Activated gamma-delta T cell (primary cell): ENCODE measurements around the gene CHAT.

Experiments
- DNase-seq: peaks from one replicate; lab custom pipeline; 2025; lab: John Stamatoyannopoulos, UW

The CHAT gene

DNA sequence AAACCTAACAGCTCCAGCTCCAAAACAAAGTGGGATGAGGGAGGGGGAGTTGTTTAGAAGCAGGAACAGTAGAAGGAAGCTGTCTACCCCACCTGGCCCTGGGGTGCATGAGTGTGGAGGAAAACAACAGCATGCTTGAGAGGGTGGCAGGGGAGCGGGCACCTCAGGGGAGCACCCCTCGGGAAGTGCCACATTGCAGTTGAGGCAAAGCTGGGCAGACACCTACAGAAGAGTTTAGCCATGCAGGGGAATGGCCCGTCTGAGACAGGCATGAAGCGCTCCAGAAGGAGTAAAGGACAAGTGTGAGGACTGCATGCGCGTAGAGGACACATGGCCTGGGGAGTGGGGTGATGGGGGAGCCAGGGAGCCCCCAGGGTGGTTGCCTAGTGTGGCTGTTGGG lies 18.1 kb downstream of the CHAT start:
- no peak for DNase-seq

DNA sequence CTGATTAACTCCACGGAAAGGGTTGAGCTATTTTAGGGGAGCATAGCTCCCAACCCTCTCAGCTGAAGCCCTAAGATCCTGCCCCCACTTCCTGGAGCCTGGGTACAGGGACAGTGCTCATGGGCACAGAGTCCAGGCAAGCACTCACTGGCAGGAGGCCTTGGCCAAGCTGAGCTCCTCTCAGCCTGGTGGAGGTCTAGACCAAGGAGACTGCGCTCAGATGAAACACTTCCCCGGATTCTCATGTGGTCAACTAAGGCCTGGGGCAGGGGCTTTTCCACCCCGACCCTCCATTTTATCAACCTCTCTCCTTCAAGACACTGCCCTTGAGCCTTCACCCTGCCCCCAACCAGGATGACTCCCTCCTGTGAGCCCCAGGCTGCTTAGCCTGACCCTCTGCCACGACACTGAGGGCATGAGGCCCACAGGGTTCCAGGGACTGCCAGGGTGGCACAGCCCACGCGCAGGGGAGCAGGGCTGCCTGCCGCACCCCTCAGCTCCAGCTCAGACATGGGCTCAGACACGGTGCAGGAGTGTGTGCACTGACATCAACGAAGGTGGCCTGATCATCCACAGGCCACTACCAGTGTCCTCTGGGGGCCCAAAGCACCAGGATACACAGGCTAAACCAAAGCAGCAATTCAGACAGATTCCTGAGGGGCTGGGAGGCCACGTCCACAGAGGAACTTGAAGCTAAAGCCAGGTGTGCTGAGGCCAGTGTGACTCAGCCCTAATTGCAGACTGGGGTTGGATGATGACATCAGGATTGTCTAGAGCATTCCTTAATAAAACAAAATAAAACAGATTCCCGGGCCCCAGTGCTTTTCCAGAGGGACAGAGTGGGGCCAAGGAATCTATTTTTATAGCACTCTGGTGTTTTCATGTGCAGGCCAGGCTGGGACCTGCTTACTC lies 18.8 kb downstream of the CHAT start:
- DNase-seq: no peak

DNA sequence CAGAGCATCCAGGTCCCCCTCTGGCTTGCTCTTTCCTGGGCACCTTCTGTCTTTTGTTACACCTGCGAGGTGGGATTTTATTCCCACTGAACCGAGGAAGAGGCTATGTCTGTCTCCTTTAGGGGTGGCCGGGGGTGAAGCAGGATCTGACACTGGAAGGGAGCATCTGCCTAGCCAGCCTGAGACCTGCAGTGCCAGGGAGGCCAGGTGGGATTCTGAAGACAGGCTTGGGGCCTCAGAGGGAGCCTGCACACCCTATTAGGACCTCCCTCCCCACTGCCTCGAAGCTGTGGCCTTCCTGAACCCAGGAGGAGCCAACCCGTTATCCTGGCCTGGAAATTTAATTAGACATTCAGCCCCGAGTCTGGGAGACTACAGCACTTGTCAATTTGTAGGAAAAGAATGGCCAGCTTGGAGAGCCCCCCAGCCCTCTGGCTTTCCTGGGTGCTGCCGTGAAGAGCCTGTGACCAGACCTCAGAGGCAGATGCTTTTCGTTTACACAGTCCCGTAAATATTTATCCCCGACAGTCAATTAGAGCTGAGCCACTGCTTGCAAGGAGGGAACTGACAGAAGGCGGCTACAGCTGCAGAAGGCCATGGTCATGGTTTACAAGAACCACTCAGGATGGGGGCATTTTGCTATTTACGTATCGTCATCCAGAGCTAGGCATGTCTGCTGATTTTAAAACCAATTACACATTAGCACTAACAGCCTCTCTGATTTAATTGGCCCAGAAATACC lies 19.7 kb downstream of the CHAT start:
- DNase-seq: no peak

DNA sequence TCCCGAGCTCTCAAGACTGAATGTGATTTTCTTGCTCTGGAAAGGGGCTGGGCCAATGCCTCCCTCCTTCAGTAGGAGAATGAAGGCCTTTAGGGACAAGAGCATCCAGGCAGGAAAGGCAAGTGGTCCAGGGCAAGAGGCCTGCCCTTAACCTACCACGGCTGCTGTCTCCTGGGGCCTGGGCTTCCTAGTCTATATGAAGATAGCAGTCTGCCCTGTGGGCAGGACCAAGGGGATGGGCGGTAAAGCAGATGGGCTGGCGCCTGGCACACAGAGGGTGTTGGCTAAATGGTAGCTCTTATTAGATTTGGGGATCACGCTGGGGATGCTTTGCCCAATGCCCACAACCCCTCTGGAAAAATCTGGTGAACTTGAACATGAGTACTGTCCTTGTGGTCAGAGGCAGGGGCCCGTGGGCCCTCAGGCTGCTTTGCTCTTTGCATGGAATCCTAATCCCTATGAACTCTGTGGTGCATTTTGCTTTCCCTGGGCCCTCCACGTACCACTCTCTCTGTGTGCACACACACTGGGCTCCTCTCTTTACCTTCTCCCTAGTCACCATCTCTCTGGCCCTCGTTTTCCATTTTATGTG lies 20.3 kb downstream of the CHAT start:
- no peak for DNase-seq

DNA sequence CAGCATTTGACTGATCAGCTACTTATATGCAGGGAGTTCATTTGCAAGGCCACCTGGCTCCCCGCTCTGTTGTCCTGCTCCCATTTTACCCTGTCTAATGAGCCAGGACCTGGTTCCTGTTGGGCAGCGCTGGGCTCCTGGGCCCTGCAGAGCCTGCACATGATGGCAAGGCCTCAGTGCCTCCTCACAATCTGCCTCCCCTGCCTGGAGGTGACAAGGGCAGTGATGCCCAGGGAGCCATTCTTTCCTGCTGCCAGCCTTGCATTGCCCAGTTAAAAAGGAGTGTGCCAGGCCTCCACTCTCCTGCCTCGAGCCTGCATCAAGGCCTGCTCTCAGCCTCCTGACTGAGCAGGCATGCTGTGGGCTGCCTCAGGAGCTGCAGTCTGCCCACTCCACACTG lies 28.5 kb downstream of the CHAT start:
- no peak for DNase-seq

DNA sequence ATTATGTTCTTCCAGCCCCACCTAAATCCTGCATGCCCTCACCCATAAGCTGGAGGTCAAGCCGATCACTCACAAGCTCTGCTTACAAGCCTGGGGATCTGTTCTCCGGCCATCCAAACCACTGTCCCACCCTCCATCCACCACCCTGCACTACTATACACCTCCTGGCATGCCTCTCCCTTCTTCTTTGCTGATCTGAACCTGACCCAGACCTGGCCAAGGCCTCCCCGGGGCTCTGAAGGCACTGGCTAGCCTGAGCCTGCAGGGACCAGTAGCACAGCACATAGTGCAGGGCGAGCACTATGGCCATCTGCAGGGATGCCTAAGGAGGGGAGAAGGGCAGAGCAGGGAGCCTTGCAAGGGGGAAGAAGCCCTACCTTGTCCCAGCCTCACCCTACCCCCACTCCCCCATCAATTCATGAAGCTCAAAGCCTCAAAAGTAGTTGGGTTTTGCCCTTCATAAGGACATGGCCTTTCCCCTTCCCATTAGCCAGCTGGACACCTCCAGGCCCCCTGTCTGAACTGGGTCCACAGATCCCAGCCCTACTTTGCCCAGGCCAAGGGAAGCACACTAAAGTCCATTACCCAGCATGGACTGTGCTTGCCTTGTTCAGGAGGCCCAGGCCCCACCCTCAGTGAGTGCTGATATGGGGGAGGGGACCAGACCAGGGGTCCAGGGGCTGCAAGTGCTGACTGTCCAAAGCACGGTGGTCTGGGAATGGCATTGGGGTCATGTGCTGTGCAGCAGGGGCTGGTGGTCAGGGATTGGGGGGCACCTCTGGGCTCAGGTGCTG lies 29.6 kb downstream of the CHAT start:
- no peak for DNase-seq

DNA sequence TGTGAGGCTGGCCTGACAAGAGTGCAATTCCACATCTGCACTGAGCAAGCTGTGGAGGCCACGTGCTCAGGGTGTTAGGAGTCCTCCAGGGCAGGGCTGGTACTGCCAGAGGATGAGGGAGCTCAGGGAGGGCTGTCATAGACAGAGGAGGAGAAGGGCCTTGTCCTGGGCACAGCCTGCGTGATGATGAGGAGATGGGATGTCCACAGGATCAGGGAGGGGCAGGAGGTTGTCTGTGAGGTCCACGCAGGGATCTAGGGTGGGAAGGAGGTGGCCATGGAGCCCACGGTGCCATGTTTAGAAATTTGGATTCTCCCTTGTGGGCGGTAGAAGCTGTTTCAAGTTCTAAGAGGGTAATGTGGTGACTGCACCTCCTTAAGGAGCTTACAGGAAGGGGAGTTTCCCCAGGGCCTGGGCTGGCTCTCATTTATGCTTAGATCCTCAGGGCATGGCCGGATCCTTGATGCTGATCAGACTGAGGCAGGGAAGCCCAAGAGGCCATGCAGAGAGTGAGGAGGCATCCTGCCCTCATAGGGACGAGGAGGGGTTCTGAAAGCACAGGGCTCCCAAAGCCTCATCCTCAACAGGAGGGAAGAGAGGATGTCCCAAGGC lies 30.3 kb downstream of the CHAT start:
- DNase-seq: no peak

DNA sequence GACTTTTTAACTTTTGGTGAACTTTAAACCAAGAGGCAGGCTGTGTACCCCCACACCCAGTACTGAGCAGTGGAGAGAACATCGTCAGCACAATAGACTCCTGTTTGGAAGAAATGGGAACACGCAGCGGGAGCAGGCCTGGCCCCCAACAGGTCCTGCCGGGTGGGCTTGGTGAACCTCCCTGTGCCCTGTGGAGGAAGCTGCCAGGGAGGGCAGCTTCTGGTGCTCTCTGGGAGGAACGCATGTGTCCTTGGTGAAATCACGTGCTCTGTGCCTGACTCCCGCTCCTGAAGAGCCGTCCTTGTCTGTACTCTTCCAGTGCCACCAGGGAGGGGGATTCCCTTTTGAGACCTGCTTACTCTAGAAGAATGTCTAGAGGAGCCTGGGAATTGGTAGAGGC lies 31.6 kb downstream of the CHAT start:
- no peak for DNase-seq

DNA sequence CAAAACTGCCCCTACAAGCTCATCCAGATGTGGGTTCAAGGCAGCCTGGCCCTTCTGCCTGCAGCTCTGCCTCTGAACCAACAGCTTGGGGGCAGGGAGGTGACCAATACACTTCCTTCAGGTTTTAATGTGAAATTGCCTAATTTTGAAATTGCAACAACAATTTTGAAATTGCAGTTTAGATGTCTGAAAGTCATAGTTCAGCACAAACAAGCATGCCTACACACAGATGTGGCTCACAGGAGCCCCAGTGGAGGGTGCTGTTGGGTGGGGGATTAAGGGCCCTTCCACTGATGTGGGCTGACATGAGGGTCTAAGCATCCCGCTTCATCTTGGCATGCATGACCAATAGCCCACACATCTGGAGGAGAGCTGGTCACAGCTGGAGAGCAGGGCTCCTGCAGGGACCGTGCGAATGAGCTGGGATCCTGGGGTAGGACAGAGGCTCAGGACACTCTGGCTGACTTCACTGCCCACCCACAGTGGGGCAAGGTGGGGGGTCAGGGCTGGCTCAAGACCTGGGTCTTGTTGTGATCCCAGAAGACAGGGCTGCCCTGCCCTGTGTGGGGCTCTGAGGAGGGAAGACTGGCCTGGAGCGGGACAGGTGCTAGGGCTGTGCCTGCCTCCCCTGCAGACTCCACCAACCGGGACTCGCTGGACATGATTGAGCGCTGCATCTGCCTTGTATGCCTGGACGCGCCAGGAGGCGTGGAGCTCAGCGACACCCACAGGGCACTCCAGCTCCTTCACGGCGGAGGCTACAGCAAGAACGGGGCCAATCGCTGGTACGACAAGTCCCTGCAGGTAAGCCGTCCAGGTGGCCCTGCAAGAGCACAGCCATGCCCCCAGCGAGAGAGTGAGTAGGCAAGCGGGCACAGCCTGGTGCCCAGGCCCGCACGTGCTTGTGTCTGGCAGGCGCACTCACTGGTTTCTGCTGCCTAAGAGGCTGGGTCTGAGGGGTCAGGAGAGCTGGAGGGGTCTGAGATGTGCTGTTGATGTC lies 32.3 kb downstream of the CHAT start:
- no peak for DNase-seq

DNA sequence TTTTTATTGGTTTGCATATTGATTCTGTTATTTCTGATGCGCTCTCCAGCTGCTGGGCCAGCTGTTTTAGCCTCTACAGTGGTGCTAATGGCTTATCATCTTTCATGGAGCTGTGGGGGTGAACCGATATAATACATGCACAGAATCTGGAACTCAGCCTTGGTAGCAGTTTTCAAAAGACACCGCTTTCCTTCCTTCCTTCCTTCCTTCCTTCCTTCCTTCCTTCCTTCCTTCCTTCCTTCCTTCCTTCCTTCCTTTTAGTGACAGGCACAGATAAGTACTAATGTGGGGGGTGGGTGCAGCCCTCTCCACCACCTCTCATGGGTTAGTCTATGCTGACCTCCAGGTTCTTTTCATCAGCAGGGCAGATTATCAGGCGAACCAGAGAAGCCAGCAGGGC lies 33.7 kb downstream of the CHAT start:
- DNase-seq: no peak

DNA sequence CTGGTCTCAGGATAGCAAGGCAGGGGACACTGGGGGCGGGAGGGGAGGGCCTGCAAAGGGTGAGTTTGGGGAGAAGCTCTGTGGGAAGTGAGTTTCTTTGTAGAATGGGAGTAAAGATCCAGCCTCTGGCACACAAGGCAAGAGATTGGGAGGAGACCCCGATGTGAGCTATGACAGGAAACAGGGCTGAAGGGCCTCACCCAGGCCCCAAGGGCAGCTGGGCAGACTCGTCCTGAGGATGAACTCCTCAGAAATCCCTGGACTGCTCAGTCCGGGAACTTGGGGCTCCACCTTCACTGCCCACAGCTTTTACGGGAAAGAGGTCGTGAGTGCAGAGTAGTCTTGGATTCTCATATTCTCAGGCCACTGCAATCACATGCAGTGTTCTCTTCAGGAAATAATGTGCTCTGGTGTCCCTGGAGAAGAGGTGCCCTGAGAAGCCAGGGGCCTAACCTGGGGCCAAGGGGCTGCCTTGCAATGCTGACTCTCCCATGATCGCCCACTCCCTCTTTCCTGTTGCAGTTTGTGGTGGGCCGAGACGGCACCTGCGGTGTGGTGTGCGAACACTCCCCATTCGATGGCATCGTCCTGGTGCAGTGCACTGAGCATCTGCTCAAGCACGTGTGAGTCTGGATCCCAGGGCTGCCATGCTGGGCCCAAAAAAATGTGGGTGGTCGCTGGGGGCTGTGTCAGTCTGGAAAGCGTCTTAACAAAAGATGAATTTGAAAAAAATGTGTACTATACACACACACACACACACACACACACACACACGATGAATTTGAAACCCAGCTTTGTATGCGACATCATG lies 34.4 kb downstream of the CHAT start:
- DNase-seq: no peak

DNA sequence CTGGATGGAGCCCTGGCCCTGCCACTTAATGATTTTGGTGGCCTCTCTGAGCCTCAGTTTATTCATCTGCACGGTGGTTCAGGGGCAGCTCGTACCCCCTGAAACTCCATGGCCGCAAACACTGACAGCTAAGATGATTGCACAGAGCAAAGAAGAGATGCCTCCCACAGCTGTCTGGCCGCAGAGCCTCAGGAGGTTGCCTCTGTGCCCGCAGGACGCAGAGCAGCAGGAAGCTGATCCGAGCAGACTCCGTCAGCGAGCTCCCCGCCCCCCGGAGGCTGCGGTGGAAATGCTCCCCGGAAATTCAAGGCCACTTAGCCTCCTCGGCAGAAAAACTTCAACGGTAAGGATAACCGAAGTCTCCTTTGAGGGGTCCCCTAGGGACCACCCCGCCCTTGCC lies 35.5 kb downstream of the CHAT start:
- DNase-seq: no peak

DNA sequence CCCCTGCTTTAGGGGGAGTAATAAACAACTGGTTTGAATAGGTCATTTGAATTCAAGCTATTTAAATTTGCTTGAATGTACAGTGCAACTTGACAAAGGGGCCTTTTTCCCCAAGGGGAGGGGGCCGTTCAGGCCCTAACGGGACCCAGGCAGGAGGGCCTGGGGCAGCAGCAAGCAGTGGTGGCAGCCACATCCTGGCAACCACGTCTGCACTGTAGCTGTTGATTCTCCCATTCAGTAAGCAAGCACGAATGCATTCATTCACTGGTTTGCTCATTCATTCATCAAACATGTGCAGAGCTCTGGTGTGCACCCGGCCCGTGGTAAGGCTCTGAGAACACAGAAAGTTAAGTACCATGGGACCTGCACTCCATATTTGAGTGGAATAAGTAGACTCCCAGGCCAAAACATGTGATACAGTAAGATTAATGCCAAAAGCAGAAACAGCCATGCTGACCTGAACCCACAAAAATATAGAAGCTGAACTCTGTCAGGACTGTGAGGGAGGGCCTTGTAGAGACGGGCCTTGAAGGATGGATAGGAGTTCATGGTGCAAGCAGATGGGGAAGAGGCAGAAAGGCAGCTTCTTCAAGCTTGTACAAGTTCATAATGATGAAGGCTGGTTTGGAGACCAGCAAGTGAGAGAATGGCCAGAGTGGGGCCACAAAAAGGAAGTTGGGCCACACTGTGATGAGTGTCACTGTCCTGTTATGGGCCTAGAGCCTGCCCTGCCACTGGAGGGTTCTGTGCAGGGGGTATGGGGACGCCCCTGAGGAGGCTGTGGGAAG lies 36.3 kb downstream of the CHAT start:
- no peak for DNase-seq

DNA sequence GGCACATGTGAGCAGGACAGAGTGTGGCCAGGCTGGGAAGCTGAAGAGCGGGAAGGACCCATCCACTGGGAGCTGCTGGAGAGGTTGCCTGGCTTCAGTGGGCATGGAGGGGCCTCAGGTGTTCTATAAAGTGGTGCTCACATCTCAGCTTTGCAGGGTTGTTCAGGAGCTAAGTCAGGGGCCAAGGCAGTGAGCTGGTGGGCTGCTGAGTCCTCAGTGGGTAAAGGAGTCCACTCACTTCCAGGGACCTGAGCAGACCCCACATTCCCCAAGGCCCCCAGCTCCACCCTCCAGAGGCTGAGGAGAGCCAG lies 36.8 kb downstream of the CHAT start:
- DNase-seq: no peak

DNA sequence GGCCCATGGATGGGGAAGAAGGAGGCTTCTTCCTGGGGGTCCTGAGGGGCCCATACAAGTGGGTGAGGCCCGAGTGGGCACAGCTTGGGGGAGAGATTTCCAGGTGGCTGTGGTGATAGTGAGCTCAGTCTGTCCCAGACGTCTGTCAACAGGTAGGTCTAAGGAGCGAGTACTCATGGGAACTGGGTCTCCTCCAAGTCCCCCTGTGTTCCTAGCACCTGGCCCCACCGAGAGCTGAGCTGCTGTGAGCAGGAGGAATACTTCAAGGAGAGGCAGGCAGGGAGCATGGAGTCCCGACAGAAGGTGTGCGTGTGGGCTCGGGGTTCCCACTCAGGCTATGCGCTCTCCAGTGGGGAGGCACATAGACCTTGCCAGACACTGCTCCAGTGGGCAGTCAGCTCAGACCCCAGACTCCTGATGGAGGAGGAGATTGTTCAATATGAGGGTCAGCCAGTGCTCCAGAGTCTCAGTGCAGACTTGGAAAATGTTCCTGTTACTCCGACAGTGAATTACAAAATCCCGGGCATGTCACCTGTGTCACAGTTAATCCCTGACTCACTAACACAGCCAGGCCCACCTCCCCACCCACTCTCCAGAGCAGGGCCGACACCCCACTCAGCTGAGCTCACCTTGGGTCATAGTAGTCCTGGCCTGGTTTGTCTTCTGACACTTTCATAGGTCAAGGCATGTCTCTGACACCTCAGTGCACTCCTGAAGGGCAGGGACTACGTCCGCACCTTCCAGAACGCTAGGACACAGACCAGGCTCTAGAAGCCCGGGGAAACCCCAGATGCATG lies 37.4 kb downstream of the CHAT start:
- no peak for DNase-seq

DNA sequence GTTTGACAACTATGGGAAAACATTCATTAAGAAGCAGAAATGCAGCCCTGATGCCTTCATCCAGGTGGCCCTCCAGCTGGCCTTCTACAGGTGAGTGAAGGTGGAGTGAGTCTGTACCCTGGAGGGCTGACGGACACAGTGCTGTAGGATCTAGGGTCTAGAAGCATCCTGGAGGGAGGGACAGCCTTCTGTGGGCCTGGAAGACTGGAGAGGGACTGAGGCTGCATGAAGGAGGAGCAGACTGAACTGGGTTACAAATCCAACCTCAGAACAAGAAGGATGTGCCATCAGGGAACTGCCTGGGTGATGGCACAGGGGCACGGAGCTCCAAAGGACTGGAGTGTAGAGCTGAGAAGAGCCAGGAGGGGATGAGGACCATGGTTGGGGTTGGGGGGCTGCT lies 38.1 kb downstream of the CHAT start:
- DNase-seq: no peak

DNA sequence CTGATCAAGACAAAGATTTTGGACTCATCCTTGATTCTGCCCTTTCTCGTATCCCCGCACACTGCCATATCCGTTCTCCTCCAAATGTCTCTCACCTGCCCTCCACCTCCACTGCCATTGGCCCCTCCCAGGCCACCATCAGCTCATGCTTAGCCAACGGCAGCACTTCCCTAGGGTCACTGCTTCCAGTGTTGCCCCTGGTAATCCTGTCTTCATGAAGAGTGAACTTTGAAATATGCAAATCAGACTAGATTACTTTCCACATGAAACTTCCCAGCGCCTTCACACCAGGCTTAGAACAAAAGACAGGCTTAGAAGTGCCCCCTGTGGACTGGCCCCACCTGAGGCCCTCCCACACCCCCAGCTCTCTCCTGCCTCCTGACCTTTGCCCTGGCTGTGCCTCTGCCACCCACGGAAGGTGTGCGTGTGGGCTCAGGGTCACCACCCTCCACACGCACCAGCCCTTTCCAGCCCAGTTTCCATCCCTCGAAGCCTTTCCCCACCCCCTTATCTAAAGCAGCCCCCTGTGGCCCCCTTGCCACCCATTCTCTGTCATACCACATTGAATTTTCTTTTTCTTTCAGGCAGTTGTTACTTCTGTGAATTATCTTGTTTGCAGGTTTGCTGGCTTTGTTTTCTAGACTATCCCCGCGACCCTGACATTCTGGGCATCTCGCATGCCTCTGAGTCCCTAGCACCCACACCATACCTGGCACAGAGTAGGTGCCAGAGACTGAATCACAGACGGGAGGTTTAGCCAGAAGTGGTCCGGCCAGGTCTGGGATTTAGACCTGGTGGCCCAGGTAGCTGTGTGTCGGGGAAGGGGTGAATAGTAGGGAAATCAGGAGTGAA lies 38.8 kb downstream of the CHAT start:
- no peak for DNase-seq
